GM12878 (cell line): Measurements from ENCODE around the gene KIR3DL3.
"Not testable (repeated sequence)": the region's sequence is repeated elsewhere in the genome, so short reads cannot be mapped to it uniquely, and the experiment has no call there.

Source experiments
- CEBPB ChIP-seq, 2 experiments: fragments of 150-350 bp in 1 of 2; IDR thresholded peaks; 2 replicates each; pipeline ENCODE4 v1.6.1; 2012 to 2014; ENCODE audit warnings: low read depth in 2 of 2, low read length in 2 of 2, borderline replicate concordance in 1 of 2, inconsistent platforms in 1 of 2
- CREM ChIP-seq: IDR thresholded peaks from 2 replicates; pipeline ENCODE4 v1.6.1; 2014; ENCODE audit warnings: antibody characterized with exemption, low read depth
- EP300 ChIP-seq, 2 experiments: fragments of 150-350 bp in 1 of 2; IDR thresholded peaks; 2 replicates each; pipeline ENCODE4 v1.6.1; 2011 to 2012; ENCODE audit warnings: low read depth in 2 of 2, low read length in 2 of 2, borderline replicate concordance in 1 of 2, improper control_type of control experiment in 1 of 2, inconsistent platforms in 1 of 2; ENCODE audit not compliant: control insufficient read depth in 1 of 2
- GABPA ChIP-seq: IDR thresholded peaks from 2 replicates; pipeline ENCODE4 v1.6.1; 2014; ENCODE audit warnings: antibody characterized with exemption, low read depth, mild to moderate bottlenecking, inconsistent platforms
- NFYB ChIP-seq: IDR thresholded peaks from 2 replicates; pipeline ENCODE4 v1.6.1; 2011; ENCODE audit warnings: low read depth, mild to moderate bottlenecking, low read length, improper control_type of control experiment, moderate library complexity; ENCODE audit not compliant: insufficient read depth
- NR2C2 ChIP-seq: IDR thresholded peaks from 2 replicates; pipeline ENCODE4 v1.6.1; 2011; ENCODE audit warnings: borderline replicate concordance, low read depth; ENCODE audit not compliant: control insufficient read depth, insufficient read length
- PML ChIP-seq: IDR thresholded peaks from 2 replicates; pipeline ENCODE4 v1.6.1; 2012; ENCODE audit warnings: low read length, inconsistent platforms
- RCOR1 ChIP-seq: conservative IDR thresholded peaks from 2 replicates; pipeline ENCODE4 v1.6.1; 2012; ENCODE audit warnings: low read depth, low read length, improper control_type of control experiment
- SIN3A ChIP-seq: IDR thresholded peaks from 2 replicates; pipeline ENCODE4 v1.6.1; 2012; ENCODE audit warnings: low read depth, low read length, improper control_type of control experiment
- TBL1XR1 ChIP-seq: IDR thresholded peaks from 2 replicates; pipeline ENCODE4 v1.6.1; 2012; ENCODE audit warnings: low read depth, low read length, improper control_type of control experiment
- ZNF24 ChIP-seq: fragments of 450-650 bp; IDR thresholded peaks from 2 replicates; pipeline ENCODE4 v1.6.1; 2017; ENCODE audit warnings: antibody characterized with exemption, mild to moderate bottlenecking
- TF ChIP-seq, protein P1 (sequence below), 3 experiments: IDR thresholded peaks in 2 of 3; conservative IDR thresholded peaks in 1 of 3; 2 replicates each; pipeline ENCODE4 v1.5.1; 2011; ENCODE audit warnings: low read depth in 3 of 3, low read length in 3 of 3, mild to moderate bottlenecking in 3 of 3, control low read depth in 2 of 3, moderate library complexity in 2 of 3, inconsistent platforms in 1 of 3, mixed read lengths in 1 of 3; ENCODE audit not compliant: control insufficient read depth in 2 of 3, insufficient read depth in 1 of 3; ENCODE audit errors: extremely low read depth in 1 of 3

DNA sequence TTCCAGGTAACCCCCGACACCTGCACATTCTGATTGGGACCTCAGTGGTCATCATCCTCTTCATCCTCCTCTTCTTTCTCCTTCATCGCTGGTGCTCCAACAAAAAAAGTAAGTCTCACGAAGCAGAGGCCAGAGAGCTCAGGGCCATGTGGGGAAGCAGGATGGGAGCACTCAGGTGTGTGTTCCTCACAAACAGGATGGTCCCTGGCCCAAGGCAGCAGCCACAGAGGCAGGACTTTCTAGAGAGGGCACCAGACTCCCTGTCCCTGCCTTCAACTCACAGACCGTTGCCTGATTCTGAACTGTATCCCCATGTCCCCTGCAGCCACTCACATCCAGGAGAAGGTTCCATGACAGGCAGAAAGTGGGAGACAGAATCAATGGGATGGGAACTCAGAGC, 58.7 kb downstream of the KIR3DL3 start:
- not testable (repeated sequence) for TF ChIP-seq CEBPB (IDR thresholded peaks at IDR 0.05; ENCODE audit: borderline replicate concordance in 1 of 2, low read depth in 2 of 2, low read length in 2 of 2); CREM; NR2C2; GABPA; NFYB; PML; TBL1XR1; ZNF24; EP300 (IDR thresholded peaks at IDR 0.05; ENCODE audit: borderline replicate concordance in 1 of 2, control insufficient read depth in 1 of 2, low read depth in 2 of 2, low read length in 2 of 2); SIN3A; RCOR1
- TF ChIP-seq, protein P1, sequence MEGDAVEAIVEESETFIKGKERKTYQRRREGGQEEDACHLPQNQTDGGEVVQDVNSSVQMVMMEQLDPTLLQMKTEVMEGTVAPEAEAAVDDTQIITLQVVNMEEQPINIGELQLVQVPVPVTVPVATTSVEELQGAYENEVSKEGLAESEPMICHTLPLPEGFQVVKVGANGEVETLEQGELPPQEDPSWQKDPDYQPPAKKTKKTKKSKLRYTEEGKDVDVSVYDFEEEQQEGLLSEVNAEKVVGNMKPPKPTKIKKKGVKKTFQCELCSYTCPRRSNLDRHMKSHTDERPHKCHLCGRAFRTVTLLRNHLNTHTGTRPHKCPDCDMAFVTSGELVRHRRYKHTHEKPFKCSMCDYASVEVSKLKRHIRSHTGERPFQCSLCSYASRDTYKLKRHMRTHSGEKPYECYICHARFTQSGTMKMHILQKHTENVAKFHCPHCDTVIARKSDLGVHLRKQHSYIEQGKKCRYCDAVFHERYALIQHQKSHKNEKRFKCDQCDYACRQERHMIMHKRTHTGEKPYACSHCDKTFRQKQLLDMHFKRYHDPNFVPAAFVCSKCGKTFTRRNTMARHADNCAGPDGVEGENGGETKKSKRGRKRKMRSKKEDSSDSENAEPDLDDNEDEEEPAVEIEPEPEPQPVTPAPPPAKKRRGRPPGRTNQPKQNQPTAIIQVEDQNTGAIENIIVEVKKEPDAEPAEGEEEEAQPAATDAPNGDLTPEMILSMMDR (IDR thresholded peaks at IDR 0.05 in 2 of 3, conservative IDR thresholded peaks at IDR 0.05 in 1 of 3; ENCODE audit: control insufficient read depth in 2 of 3, extremely low read depth in 1 of 3, insufficient read depth in 1 of 3, low read depth in 3 of 3, low read length in 3 of 3), result not testable (repeated sequence)
